T-helper 1 cell treated with Interleukin-12 subunit alpha and Interleukin-12 subunit beta and Interleukin-4 antibody, amounts not matched to agents 30 μg/mL and 1 μg/mL, for 36 hours (primary cell): Measurements from ENCODE around the gene AP4M1.
"Not testable (repeated sequence)": the region's sequence is repeated elsewhere in the genome, so short reads cannot be mapped to it uniquely, and the experiment has no call there.

Experiments used
- H3K27ac Mint-ChIP-seq: one replicate; pipeline ENCODE4 v1.8.0; 2021; ENCODE audit warnings: mild to moderate bottlenecking, mixed read lengths
- H3K27me3 Mint-ChIP-seq: one replicate; pipeline ENCODE4 v1.8.0; 2021; ENCODE audit warnings: low read depth, mixed read lengths
- H3K36me3 Mint-ChIP-seq: one replicate; pipeline ENCODE4 v1.8.0; 2021; ENCODE audit warnings: low read depth, mixed read lengths
- H3K4me1 Mint-ChIP-seq: one replicate; pipeline ENCODE4 v1.8.0; 2021; ENCODE audit warnings: low read depth, mixed read lengths
- H3K4me3 Mint-ChIP-seq: one replicate; pipeline ENCODE4 v1.8.0; 2021; ENCODE audit warnings: mild to moderate bottlenecking, moderate library complexity, mixed read lengths
- H3K9me3 Mint-ChIP-seq: one replicate; pipeline ENCODE4 v1.8.0; 2021; ENCODE audit warnings: mixed read lengths

AP4M1 gene

DNA sequence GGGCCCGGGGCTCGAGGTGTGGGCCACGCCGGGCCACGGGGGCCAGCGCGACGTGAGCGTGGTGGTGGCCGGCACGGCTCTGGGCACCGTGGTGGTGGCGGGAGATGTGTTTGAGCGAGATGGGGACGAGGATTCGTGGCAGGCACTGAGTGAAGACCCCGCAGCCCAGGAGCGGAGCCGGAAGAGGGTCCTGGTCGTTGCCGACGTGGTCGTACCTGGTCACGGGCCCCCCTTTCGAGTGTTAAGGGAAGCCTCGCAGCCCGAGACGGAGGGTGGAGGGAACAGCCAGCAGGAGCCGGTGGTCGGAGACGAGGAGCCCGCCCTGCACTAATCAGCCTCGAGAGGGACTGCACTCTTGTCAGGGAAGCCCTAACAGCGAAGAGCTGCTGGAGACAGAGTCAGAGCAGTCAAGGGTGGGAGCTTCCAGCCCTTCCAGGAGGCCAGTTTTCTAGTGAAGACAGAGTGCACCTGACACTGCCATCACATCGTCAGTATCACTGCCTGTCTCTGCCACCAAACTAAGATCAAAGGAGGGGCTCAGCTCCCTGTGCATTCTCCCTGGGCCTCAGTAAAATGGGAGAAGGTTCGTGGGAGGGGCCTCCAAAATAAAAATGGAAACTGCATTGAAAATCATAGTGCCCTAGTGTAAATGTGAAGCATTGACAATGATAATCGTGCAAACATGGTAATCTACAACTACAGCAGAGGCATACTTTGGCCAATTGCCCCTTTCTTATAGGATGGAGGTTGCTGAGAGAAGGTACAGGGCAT, 26.6 kb downstream of the AP4M1 start:
- Mint-ChIP-seq H3K27me3 (no peaks in the 10 kb centered on the region), H3K9me3 (no peaks in the 10 kb centered on the region), H3K36me3 (peaks cover 6% of the 10 kb centered on the region), H3K4me3 (peak overlapping the region; percentile 100), H3K4me1 (peaks cover 31% of the 10 kb centered on the region), H3K27ac (peak overlapping the region; percentile 63)

DNA sequence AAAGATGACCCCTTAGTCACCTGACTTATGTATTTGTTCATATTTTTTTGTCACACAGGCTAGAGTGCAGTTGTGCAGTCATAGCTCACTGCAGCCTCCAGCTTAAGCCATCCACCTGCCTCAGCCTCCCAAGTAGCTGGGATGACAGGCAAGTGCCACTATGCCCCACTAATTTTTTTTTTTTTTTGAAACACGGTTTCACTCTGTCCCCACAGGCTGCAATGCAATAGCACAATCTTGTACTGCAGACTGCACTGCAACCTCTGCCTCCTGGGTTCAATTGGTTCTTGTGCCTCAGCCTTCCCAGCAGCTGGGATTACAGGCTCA, 27.2 kb downstream of the AP4M1 start:
- Mint-ChIP-seq H3K9me3 (no peaks in the 10 kb centered on the region), H3K4me1 (peaks cover 31% of the 10 kb centered on the region), H3K27me3 (no peaks in the 10 kb centered on the region), H3K27ac (peak overlapping the region; percentile 63), H3K4me3 (peak overlapping the region; percentile 100), H3K36me3 (peaks cover 5% of the 10 kb centered on the region)

DNA sequence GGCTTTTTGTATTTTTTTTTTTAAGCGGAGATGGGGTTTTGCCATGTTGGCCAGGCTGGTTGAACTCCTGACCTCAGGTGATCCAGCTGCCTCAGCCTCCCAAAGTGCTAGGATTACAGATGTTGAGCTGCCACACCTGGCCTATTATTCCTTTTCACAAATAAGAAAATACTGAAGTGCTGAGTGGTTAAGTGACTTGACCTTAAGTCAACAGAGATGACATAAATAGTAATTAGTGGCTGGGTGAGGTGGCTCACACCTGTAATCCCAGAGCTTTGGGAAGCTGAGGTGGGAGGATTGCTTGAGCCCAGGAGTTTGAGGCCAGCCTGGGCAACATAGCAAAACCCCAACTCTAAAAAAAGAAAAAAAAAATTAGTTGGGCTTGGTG, 28.8 kb downstream of the AP4M1 start:
- H3K27ac Mint-ChIP-seq, H3K4me3 Mint-ChIP-seq, H3K27me3 Mint-ChIP-seq, H3K36me3 Mint-ChIP-seq, H3K9me3 Mint-ChIP-seq: not testable (repeated sequence)
- peaks cover 21% of the 10 kb centered on the region for H3K4me1 Mint-ChIP-seq

DNA sequence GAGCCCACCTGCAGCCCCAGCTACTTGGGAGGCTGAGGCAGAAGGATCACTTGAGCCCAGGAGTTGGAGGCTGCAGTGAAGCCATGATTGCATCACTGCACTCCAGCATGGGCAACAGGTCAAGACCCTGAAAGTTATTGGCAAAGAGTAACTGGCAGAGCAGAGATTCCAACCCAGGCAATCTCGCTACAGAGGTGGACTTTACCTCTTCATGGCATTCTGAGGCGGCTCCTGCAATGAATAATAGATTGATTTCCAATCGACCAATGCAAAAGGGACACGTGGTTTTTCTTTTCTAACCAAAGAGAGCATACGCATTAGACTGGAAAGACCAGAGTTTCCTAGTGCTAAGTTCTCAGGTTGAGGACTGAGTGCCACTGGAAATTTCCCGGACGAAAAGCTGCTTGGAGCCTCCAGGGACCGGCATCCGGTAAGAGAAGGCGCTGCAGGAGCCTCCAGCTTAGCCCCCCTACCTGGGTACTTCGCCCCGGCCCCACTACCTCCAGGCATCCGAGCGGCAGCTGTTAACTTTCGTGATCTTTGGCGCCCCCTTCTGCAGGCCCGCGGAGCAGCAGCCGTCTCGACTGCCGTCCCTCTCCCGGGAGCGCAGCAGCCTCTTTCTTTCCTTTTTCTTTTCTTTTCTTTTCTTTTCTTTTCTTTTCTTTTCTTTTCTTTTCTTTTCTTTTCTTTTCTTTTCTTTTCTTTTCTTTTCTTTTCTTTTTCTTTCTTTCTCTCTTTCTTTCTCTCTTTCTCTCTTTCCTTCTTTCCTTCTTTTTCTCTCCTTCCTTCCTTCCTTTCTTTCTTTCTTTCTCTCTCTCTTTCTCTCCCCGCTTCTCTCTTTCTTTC, 29.4 kb downstream of the AP4M1 start:
- Mint-ChIP-seq H3K27ac (peak overlapping the region; percentile 52), H3K4me3 (peak overlapping the region; percentile 56), H3K4me1 (peaks cover 18% of the 10 kb centered on the region), H3K27me3 (no peaks in the 10 kb centered on the region), H3K36me3 (no peaks in the 10 kb centered on the region), H3K9me3 (no peaks in the 10 kb centered on the region)

DNA sequence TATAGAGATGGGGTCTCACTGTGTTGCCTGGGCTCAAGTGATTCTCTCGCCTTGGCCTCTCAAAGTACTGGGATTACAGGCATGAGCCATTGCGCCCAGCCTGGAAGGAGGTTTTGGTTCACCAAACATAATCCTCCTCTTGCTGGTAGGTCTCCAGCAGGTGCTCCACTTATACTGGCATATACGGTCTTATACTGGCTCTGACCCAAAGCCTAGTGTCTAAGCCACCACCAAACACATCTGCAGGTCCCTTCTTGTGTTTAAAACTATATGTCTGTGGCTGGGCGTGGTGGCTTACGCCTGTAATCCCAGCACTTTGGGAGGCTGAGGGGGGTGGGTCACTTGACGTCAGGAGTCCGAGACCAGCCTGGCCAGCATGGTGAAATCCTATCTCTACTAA, 30.7 kb downstream of the AP4M1 start:
- Mint-ChIP-seq H3K27ac (no peak overlapping the region), H3K27me3 (no peaks in the 10 kb centered on the region), H3K4me1 (peaks cover 18% of the 10 kb centered on the region), H3K9me3 (no peaks in the 10 kb centered on the region), H3K36me3 (no peaks in the 10 kb centered on the region), H3K4me3 (peak overlapping the region; percentile 6)

DNA sequence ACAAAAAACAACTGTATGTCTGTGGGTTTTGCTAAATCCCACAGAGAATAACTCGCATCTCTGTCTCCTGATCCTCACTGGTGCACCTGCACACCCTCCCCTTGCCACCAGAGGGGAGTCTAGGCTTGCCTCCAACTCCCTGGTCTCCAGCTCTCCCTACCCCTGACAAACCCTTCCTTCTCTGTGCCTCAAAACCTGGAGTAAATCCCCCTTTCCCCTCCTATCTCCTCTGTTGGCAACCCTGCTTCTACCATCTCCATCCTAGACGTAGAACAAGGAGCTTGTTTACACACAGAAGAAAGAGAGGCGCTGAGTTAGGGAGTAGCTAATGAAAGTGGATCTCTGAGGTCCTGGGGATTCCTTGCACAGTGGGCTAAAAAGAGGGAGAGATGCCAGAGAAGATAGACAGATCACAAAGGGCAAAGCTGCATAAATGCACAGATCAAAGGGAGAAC, 31.3 kb downstream of the AP4M1 start:
- no peak overlapping the region for H3K27ac Mint-ChIP-seq
- H3K4me3 Mint-ChIP-seq = peak overlapping the region; percentile 6
- H3K27me3 Mint-ChIP-seq = no peaks in the 10 kb centered on the region
- no peaks in the 10 kb centered on the region for H3K36me3 Mint-ChIP-seq
- H3K9me3 Mint-ChIP-seq = no peaks in the 10 kb centered on the region
- H3K4me1 Mint-ChIP-seq = peaks cover 21% of the 10 kb centered on the region

DNA sequence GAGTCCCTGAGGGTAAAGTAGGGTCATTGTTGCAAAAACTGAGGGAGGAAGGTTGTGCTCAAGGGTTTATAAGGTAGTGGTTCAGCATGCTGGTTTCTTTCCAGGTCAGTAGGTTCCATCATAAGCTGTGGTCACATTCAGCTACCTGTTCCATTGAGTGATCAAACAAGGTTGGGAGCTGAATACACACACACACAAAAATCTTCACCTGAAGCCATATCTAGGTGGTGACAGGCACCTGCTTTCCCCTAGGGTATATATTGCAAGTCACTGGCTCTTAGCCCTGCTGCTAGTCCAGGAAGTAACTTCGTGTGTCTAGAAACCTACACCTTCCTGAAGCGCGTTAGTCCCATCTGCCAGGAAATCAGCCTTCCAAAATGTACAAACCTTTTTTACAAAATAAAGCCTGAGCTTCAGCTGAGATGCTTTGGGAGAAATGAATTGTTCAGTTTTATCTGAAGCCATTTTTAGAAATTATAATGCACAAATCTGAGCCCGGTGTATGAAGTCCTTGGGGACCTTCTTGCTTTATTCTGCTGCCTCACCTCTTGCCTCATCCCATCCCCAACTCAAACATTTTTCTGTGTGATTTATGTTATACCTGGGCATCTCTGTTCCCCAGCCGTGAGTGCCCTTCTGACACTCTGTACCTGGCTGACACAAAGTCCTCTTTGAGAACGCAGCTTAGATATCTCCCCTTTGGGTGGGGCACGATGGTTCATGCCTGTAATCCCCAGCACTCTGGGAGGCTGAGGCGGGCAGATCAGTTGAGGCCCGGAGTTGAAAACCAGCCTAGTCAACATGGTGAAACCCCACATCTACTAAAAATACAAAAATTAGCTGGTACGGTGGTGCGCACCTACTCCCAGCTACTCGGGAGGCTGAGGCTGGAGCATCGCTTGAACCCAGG, 36.7 kb downstream of the AP4M1 start:
- H3K4me3 Mint-ChIP-seq = no peak overlapping the region
- no peaks in the 10 kb centered on the region for H3K9me3 Mint-ChIP-seq
- H3K27ac Mint-ChIP-seq = peak overlapping the region; percentile 57
- no peaks in the 10 kb centered on the region for H3K27me3 Mint-ChIP-seq
- peaks cover 15% of the 10 kb centered on the region for H3K4me1 Mint-ChIP-seq
- H3K36me3 Mint-ChIP-seq = no peaks in the 10 kb centered on the region

DNA sequence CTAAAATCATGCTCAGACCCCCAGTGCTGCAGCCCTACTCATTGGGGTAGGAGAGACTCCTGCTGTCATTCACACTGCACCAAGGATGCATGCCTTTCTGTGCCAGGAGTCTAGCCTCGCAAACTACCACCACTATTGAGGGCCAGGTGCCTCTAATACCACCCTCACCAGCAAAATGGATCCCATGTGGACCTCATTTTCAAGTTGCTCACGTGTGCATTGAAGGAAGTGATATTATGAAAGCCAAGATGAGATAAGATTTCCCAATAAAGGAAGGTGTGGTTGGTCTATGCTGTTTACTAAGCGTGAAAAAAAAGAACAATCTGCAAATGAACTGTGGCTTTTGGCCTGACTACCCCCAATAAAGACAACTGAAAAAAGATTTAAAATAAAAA, 40.1 kb downstream of the AP4M1 start:
- H3K27me3 Mint-ChIP-seq = no peaks in the 10 kb centered on the region
- no peaks in the 10 kb centered on the region for H3K9me3 Mint-ChIP-seq
- H3K4me3 Mint-ChIP-seq = no peak overlapping the region
- H3K4me1 Mint-ChIP-seq = peaks cover 15% of the 10 kb centered on the region
- no peak overlapping the region for H3K27ac Mint-ChIP-seq
- no peaks in the 10 kb centered on the region for H3K36me3 Mint-ChIP-seq

DNA sequence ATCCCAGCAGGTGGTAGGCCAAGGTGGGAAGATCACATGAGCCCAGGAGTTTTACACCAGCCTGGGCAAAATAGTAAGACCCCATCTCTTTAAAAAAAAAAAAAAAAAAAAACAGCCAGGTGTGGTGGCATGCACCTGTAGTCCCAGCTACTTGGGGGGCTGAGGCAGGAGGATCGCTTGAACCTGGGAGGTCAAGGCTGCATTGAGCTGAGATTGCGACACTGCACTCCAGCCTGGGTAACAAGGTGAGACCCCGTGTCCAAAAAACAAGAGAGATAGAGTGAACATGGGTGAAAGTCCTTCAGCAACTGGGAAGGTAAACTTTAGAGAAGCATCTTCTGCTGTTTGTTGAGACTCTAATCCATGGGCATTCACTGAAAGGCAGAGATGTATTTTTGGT, 41.0 kb downstream of the AP4M1 start:
- no peak overlapping the region for H3K4me3 Mint-ChIP-seq
- no peak overlapping the region for H3K27ac Mint-ChIP-seq
- no peaks in the 10 kb centered on the region for H3K27me3 Mint-ChIP-seq
- no peaks in the 10 kb centered on the region for H3K9me3 Mint-ChIP-seq
- peaks cover 15% of the 10 kb centered on the region for H3K4me1 Mint-ChIP-seq
- no peaks in the 10 kb centered on the region for H3K36me3 Mint-ChIP-seq

DNA sequence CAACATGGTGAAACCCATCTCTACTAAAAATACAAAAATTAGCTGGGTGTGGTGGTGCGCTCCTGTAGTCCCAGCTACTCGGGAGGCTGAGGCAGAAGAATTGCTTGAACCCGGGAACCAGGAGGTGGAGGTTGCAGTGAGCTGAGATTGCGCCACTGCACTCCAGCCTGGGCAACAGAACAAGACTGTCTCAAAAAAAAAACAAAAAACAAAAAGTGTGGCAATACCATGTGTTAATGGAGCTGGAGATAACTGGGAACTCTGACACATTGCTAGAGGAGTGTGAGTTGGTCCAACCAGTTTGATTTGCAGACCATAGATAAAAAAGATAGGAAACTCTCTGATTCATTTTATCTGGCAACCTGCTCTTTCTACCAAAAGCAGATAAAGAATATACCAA, 44.9 kb downstream of the AP4M1 start:
- peaks cover 22% of the 10 kb centered on the region for H3K4me1 Mint-ChIP-seq
- not testable (repeated sequence) for H3K36me3 Mint-ChIP-seq, H3K27me3 Mint-ChIP-seq, H3K9me3 Mint-ChIP-seq, H3K4me3 Mint-ChIP-seq, H3K27ac Mint-ChIP-seq

DNA sequence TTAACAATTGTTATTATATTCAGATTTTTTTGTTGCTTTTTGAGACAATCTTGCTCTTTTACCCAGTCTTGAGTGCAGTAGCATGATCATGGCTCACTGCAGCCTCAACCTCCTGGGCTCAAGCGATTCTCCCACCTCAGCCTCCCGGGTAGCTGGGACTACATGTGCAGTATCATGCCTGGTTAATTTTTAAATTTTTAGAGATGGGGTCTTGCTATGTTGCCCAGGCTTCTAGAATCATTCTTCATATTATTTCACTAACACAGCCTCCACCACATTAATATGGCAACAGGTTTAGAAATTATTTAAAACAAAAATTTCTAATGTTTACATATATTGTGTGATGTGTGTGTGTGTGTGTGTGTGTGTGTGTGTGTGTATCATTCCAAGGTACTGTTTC, 45.8 kb downstream of the AP4M1 start:
- Mint-ChIP-seq H3K27ac (no peak overlapping the region), H3K27me3 (no peaks in the 10 kb centered on the region)

DNA sequence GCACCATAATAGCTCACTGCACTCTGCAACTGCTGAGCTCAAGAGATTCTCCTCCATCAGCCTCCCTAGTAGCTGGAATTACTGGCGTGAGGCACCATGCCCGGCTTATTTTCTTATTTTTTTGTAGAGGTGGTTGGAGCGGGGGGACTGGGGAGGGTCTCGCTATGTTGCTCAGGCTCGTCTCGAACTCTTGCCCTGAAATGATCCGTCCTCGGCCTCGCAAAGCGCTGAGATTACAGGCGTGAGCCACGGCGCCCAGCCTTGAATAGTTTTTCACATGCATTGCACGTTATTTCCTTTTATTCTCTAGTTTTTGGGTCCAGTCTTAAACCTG, 46.7 kb downstream of the AP4M1 start:
- Mint-ChIP-seq H3K4me3 (peak overlapping the region; percentile 96), H3K4me1 (peaks cover 28% of the 10 kb centered on the region), H3K9me3 (no peaks in the 10 kb centered on the region), H3K36me3 (peaks cover 15% of the 10 kb centered on the region), H3K27ac (peak overlapping the region; percentile 90), H3K27me3 (no peaks in the 10 kb centered on the region)

More for the DNA sequence above, 45.8 kb downstream of the AP4M1 start:
- Mint-ChIP-seq H3K4me3 (no peak overlapping the region), H3K9me3 (no peaks in the 10 kb centered on the region), H3K36me3 (peaks cover 9% of the 10 kb centered on the region), H3K4me1 (peaks cover 24% of the 10 kb centered on the region)

DNA sequence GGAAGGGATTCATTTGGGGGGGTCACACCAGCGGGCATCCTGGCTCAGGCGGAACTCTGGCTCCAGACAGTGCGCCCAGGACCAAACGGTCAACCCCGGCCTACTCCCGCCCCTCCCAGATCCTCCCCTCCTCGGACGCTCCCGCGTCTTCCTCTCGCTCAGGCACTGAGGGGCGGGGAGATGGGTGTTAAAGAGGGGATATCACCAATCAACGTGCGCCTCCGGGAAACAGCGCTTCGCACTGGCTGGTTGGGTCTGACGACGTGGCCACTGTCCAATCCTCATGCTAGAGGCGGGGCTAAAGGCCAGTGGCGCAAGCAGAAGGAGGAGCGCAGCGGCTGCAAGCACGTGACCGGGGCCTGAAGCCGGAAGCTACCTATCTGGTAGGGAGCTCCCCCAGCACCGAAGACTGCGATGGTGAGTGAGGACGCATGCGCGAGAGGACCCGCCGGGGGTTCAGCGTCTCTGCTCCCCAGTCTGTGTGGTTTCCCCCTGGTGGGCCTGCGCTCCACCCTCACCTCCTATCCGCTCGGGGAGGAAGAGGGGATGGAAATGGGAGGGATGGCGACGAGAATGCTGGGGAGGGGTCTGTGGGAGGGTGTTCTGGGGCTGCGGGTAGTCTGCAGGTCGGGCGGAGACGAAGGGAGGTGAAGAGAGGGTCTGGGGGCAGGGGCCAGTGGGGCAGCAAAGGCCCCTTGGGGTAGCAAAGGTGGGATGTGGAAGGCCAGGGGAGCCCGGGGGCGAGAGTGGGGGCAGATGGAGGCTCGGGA, 47.3 kb downstream of the AP4M1 start, which contains the start of gene LAMTOR4:
LAMTOR4 (plus strand) TSS at position 360 of the 770 bp plus-strand sequence; CDS start at position 415, 55 bp downstream.
- H3K27ac Mint-ChIP-seq = peak within 1 kb of the TSS; percentile 90
- no peaks in the 10 kb centered on the region for H3K9me3 Mint-ChIP-seq

DNA sequence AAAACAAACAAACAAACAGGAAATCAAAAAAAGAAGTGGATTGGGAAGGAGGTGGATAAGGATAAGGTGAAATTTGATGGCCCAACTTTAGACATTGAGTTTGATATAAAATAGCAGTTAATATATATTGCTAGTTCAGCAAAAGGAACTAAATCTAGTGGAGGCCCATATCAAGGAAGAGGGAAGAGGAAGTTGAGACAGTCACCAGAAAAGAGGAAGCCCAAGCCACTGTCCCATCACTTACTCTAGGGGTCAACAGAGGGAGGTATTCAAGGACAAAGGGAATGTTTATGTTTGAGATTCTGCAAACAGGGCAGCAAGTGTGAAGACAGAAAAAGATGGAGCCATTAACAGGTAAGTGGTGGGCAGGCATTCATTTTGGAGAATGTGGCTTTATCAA, 51.0 kb downstream of the AP4M1 start:
- no peaks in the 10 kb centered on the region for H3K9me3 Mint-ChIP-seq
- H3K27me3 Mint-ChIP-seq = no peaks in the 10 kb centered on the region
- H3K36me3 Mint-ChIP-seq = peaks cover 34% of the 10 kb centered on the region
- peak overlapping the region; percentile 23 for H3K27ac Mint-ChIP-seq
- no peak overlapping the region for H3K4me3 Mint-ChIP-seq
- H3K4me1 Mint-ChIP-seq = peaks cover 38% of the 10 kb centered on the region

More for the DNA sequence above, 47.3 kb downstream of the AP4M1 start, which contains the start of gene LAMTOR4:
- H3K4me1 Mint-ChIP-seq = peaks cover 28% of the 10 kb centered on the region
- H3K27me3 Mint-ChIP-seq = no peaks in the 10 kb centered on the region
- H3K36me3 Mint-ChIP-seq = peaks cover 18% of the 10 kb centered on the region
- H3K4me3 Mint-ChIP-seq = peak within 1 kb of the TSS; percentile 96
